DOHH2 (cell line): Measurements from ENCODE around the gene SMG6.

Experiments used
- CTCF ChIP-seq: fragments of 200-600 bp; sonication (generic); IDR thresholded peaks from one replicate; pipeline ENCODE4 v1.5.1; 2014; ENCODE audit warnings: antibody characterized with exemption, mild to moderate bottlenecking, low read depth, low read length; ENCODE audit not compliant: poor library complexity, severe bottlenecking
- EZH2phosphoT487 ChIP-seq: fragments of 200-600 bp; sonication (generic); IDR thresholded peaks from 2 replicates; pipeline ENCODE4 v1.6.1; 2017; ENCODE audit warnings: borderline replicate concordance, mild to moderate bottlenecking, antibody characterized with exemption, low read length, moderate library complexity, mixed read lengths

- TF ChIP-seq CTCF (no peak), EZH2phosphoT487 (no peak)
Measured at GRCh38 chr17:2295575-2295974, 8.0 kb downstream of the SMG6 start.
